HG03575 (cell line): Measurements from ENCODE around the gene DLL4.
"Not testable (repeated sequence)": the region's sequence is repeated elsewhere in the genome, so short reads cannot be mapped to it uniquely, and the experiment has no call there.

Experiments
- ATAC-seq: cut with Tn5 transposase; IDR thresholded peaks from one replicate; pipeline ENCODE4 v1.9.1; 2021; ENCODE audit not compliant: unreplicated experiment, insufficient number of reproducible peaks, low FRiP score; ENCODE audit errors: extremely low read depth

Gene DLL4

GRCh38 chr15:40937762-40938535, 8.8 kb downstream of the DLL4 start:
- ATAC-seq, result no peak

GRCh38 chr15:40938536-40938870, 9.4 kb downstream of the DLL4 start:
- ATAC-seq, result no peak

GRCh38 chr15:40940296-40940801, 11.2 kb downstream of the DLL4 start:
- no peak for ATAC-seq

- no peak for ATAC-seq
Measured at GRCh38 chr15:40941068-40941527, 12.0 kb downstream of the DLL4 start.

GRCh38 chr15:40941528-40942336, 12.6 kb downstream of the DLL4 start:
- ATAC-seq, result no peak

- ATAC-seq, result no peak
Measured at GRCh38 chr15:40942337-40942854, 13.3 kb downstream of the DLL4 start.

GRCh38 chr15:40942878-40943277, 13.7 kb downstream of the DLL4 start:
- no peak for ATAC-seq

GRCh38 chr15:40943764-40944365, 14.7 kb downstream of the DLL4 start:
- ATAC-seq, result no peak

GRCh38 chr15:40944510-40945296, 15.6 kb downstream of the DLL4 start:
- no peak for ATAC-seq

GRCh38 chr15:40948706-40949473, 19.8 kb downstream of the DLL4 start:
- no peak for ATAC-seq

- no peak for ATAC-seq
Measured at GRCh38 chr15:40949756-40950207, 20.6 kb downstream of the DLL4 start.

GRCh38 chr15:40951764-40952163, 22.6 kb downstream of the DLL4 start:
- ATAC-seq, result no peak

GRCh38 chr15:40952301-40952900, 23.3 kb downstream of the DLL4 start:
- no peak for ATAC-seq

- ATAC-seq, result peak; percentile 72
Measured at GRCh38 chr15:40952901-40953712, 24.0 kb downstream of the DLL4 start, which contains the start of gene CHAC1. Gene CHAC1, plus strand, starts transcription at chr15:40953471. Its CDS starts 113 bp downstream, at chr15:40953584.

- ATAC-seq, result no peak
Measured at GRCh38 chr15:40953713-40954074, 24.6 kb downstream of the DLL4 start.

GRCh38 chr15:40954158-40954848, 25.2 kb downstream of the DLL4 start:
- ATAC-seq, result not testable (repeated sequence)
